Endothelial cell of umbilical vein (primary cell): ENCODE measurements around the gene CIRBP. TPM values are rescaled to one million over a fixed set of nuclear protein-coding genes. Genes with fewer than 3 reads are reported as not detected.

ENCODE experiments used
- BruUV-seq: library from RNA; stranded (reverse); fragments of 400-500 nt; replicated peaks from 2 replicates; lab custom pipeline; 2021; lab: Mats Ljungman, UMichigan
- CTCF ChIA-PET: fragments of 300-600, 350-600 bp; sonication (Branson Sonifier 250); formaldehyde crosslinking; loops from one replicate; lab custom pipeline; 2021; ENCODE audit warnings: antibody characterized with exemption, inconsistent platforms; lab: Charles Lee
- POLR2A ChIA-PET: fragments of 300-600, 350-600 bp; sonication (Branson Sonifier 250); formaldehyde crosslinking; loops from one replicate; lab custom pipeline; 2021; ENCODE audit warnings: antibody characterized with exemption, inconsistent platforms; lab: Charles Lee
- DNase-seq: peaks from one replicate; pipeline ENCODE4 v3.0.0-alpha.2; 2011; ENCODE audit warnings: low read depth, low spot score
- FAIRE-seq: peaks from 2 replicates; lab custom pipeline; 2011; peaks lifted over from hg19 to GRCh38; lab: Jason Lieb, UNC
- H2AFZ ChIP-seq: 2 replicates; pipeline ENCODE4 v1.6.0; 2012; ENCODE audit warnings: low read depth, low read length, control low read depth, inconsistent platforms
- H3K27ac ChIP-seq: 2 replicates; pipeline ENCODE4 v1.5.1; 2011; ENCODE audit warnings: low read depth, mild to moderate bottlenecking, control low read depth, low read length, moderate library complexity; ENCODE audit not compliant: insufficient read depth
- H3K27me3 ChIP-seq, 2 experiments: 2 replicates each; pipeline versions ENCODE4 v1.6.0 to v1.6.1; 2011; ENCODE audit warnings: low read length in 2 of 2, mixed read lengths in 1 of 2; ENCODE audit not compliant: control insufficient read depth in 2 of 2, insufficient read depth in 2 of 2
- H3K36me3 ChIP-seq, 2 experiments: 2 replicates in 1 of 2; 3 replicates in 1 of 2; pipeline ENCODE4 v1.5.1; 2011; ENCODE audit warnings: low read length in 2 of 2, mild to moderate bottlenecking in 1 of 2, moderate library complexity in 1 of 2; ENCODE audit not compliant: control insufficient read depth in 2 of 2, insufficient read depth in 2 of 2; ENCODE audit errors: extremely low read depth in 1 of 2
- H3K4me1 ChIP-seq: 3 replicates; pipeline ENCODE4 v1.5.1; 2011; ENCODE audit warnings: mild to moderate bottlenecking, low read length; ENCODE audit not compliant: control insufficient read depth, insufficient read depth; ENCODE audit errors: extremely low read depth
- H3K4me2 ChIP-seq: 2 replicates; pipeline ENCODE4 v1.6.1; 2011; ENCODE audit warnings: low read length, control low read depth, mixed read lengths; ENCODE audit not compliant: insufficient read depth
- H3K4me3 ChIP-seq, 3 experiments: fragments of 200-600 bp in 1 of 3; sonication (generic), shearing (Covaris generic) in 1 of 3; replicated peaks in 1 of 3; 2 replicates each; pipeline ENCODE4 v1.5.1; 2011 to 2016; ENCODE audit warnings: control low read depth in 3 of 3, low read length in 3 of 3, mild to moderate bottlenecking in 2 of 3, inconsistent platforms in 1 of 3, low read depth in 1 of 3, moderate library complexity in 1 of 3; ENCODE audit not compliant: insufficient read depth in 1 of 3
- H3K79me2 ChIP-seq: 2 replicates; pipeline ENCODE4 v1.6.0; 2012; ENCODE audit warnings: low read length, inconsistent platforms; ENCODE audit not compliant: control insufficient read depth, insufficient read depth
- H3K9ac ChIP-seq: replicated peaks from 2 replicates; pipeline ENCODE3; 2011; ENCODE audit warnings: low read length, control low read depth; ENCODE audit not compliant: insufficient read depth; ENCODE audit errors: extremely low read depth
- H3K9me1 ChIP-seq: replicated peaks from 3 replicates; pipeline ENCODE4 v1.6.0; 2011; ENCODE audit warnings: mild to moderate bottlenecking, low read length; ENCODE audit not compliant: control insufficient read depth, insufficient read depth; ENCODE audit errors: extremely low read depth
- H3K9me3 ChIP-seq: replicated peaks from 2 replicates; pipeline ENCODE4 v1.5.1; 2012; ENCODE audit warnings: low read length, inconsistent platforms; ENCODE audit not compliant: control insufficient read depth, insufficient read depth
- H4K20me1 ChIP-seq: replicated peaks from 2 replicates; pipeline ENCODE3; 2011; ENCODE audit warnings: mild to moderate bottlenecking, low read length; ENCODE audit not compliant: control insufficient read depth, insufficient read depth; ENCODE audit errors: extremely low read depth
- CTCF ChIP-seq, 2 donors: IDR thresholded peaks; 1 replicate in 1 of 2; 2 replicates in 1 of 2; pipeline ENCODE4 v1.5.1; 2011; ENCODE audit warnings: low read length in 2 of 2, mild to moderate bottlenecking in 2 of 2, moderate library complexity in 2 of 2, control low read depth in 1 of 2, inconsistent platforms in 1 of 2, low read depth in 1 of 2; ENCODE audit not compliant: insufficient read depth in 1 of 2; ENCODE audit errors: extremely low read depth in 1 of 2
- EZH2 ChIP-seq: IDR thresholded peaks from 2 replicates; pipeline ENCODE4 v1.6.1; 2012; ENCODE audit warnings: borderline replicate concordance, low read depth, mild to moderate bottlenecking, moderate library complexity, low read length, inconsistent platforms; ENCODE audit not compliant: severe bottlenecking
- FOS ChIP-seq: IDR thresholded peaks from 2 replicates; pipeline ENCODE4 v1.6.1; 2011; ENCODE audit warnings: mild to moderate bottlenecking, low read length, moderate library complexity, borderline replicate concordance; ENCODE audit not compliant: insufficient read depth
- GATA2 ChIP-seq: IDR thresholded peaks from 2 replicates; pipeline ENCODE4 v1.7.0; 2011; ENCODE audit warnings: low read depth, mild to moderate bottlenecking, moderate library complexity, mixed read lengths, low read length; ENCODE audit not compliant: insufficient read length, insufficient read depth
- JUN ChIP-seq: IDR thresholded peaks from 2 replicates; pipeline ENCODE4 v1.6.1; 2011; ENCODE audit warnings: borderline replicate concordance, low read depth; ENCODE audit not compliant: insufficient read length, insufficient read depth
- MAX ChIP-seq: IDR thresholded peaks from 2 replicates; pipeline ENCODE4 v1.6.1; 2011; ENCODE audit not compliant: insufficient read depth, insufficient read length
- MYC ChIP-seq: IDR thresholded peaks from one replicate; pipeline ENCODE4 v1.6.1; 2011; ENCODE audit warnings: mild to moderate bottlenecking, low read depth, low read length
- POLR2A ChIP-seq: IDR thresholded peaks from 2 replicates; pipeline ENCODE4 v1.6.1; 2012; ENCODE audit warnings: low read depth, mild to moderate bottlenecking, control low read depth, low read length
- POLR2AphosphoS5 ChIP-seq: IDR thresholded peaks from 2 replicates; pipeline ENCODE4 v1.6.1; 2012; ENCODE audit warnings: low read depth, mild to moderate bottlenecking, control low read depth, low read length, moderate library complexity; ENCODE audit not compliant: insufficient read depth
- dilution Hi-C: fragments of 300-500 bp; cut with MboI; formaldehyde crosslinking; loops from one replicate; pipeline ENCODE4 v1.15.0; 2019; ENCODE audit warnings: low sequenced_read_pairs; ENCODE audit not compliant: extremely low pct_ligation_motif_present
- intact Hi-C: fragments of 100-400 bp; cut with micrococcal nuclease; formaldehyde crosslinking; loops from one replicate; pipeline ENCODE4 v1.10.0; 2022
- polyA plus RNA-seq, 4 experiments: library from polyadenylated mRNA; depleted of rRNA in 3 of 4; stranded (reverse) in 3 of 4; unstranded in 1 of 4; fragments of >200 nt; gene quantifications; 2 replicates each; pipeline versions ENCODE4 v1.2.1 to v1.2.3, GENCODE V29; 2011 to 2012; ENCODE audit warnings: missing spikeins in 1 of 4
- total RNA-seq: library from RNA; stranded (reverse); gene quantifications from 2 replicates; pipeline ENCODE4 v1.2.3, GENCODE V29; 2021

The CIRBP gene
- total and polyA plus RNA-seq, 2 donors (not counting 3 experiments of a cell fraction or from before 2014, with no cell fraction given): 225 to 439 TPM

GRCh38 chr19:1258163-1258492 lies 11.0 kb upstream of the CIRBP start:
- Histone ChIP-seq H3K4me1 (peaks cover 58% of the 10 kb centered on the region), H3K9me1 (no peaks in the 10 kb centered on the region), H3K9me3 (no peaks in the 10 kb centered on the region), H2AFZ (no peak overlapping the region), H3K27ac (no peak overlapping the region), H3K4me3 (no peak overlapping the region), H3K9ac (no peak overlapping the region), H3K4me2 (no peak overlapping the region), H3K79me2 (peaks cover 37% of the 10 kb centered on the region), H3K36me3 (peaks cover 29 to 34% of the 10 kb centered on the region in 2 experiments), H3K27me3 (no peaks in the 10 kb centered on the region), H4K20me1 (no peaks in the 10 kb centered on the region)
- no peak for DNase-seq
- FAIRE-seq: no peak
- dilution Hi-C loops (no loop called here), intact Hi-C loops (no loop called here)
- POLR2A ChIA-PET: interaction anchor here (0.6 to 3.4 kb wide), 2 partner anchors 8 to 11 kb away, joined by 5 to 19 read pairs; partner anchors contain the start of gene CIRBP
- no peak for TF ChIP-seq MYC
- TF ChIP-seq POLR2AphosphoS5: no peak
- TF ChIP-seq JUN: no peak
- TF ChIP-seq EZH2: no peak
- TF ChIP-seq MAX: no peak
- no peak for TF ChIP-seq CTCF (IDR thresholded peaks at IDR 0.05; ENCODE audit: extremely low read depth in 1 of 2, insufficient read depth in 1 of 2, low read depth in 1 of 2, low read length in 2 of 2)
- TF ChIP-seq POLR2A: no peak
- no peak for TF ChIP-seq GATA2
- no peak for TF ChIP-seq FOS
- no TSS peak for BruUV-seq
- CTCF ChIA-PET: interaction anchor here (7.8 kb wide), 1 partner anchor 14 kb away, joined by 63 read pairs; no protein-coding TSS in a partner anchor
